NB4 (cell line): ENCODE data around the gene TRMT1.

Source experiments
- CTCF ChIP-seq: IDR thresholded peaks from one replicate; pipeline ENCODE4 v1.5.1; 2012; ENCODE audit warnings: low read depth, low read length
- MAX ChIP-seq: IDR thresholded peaks from 2 replicates; pipeline ENCODE4 v1.6.1; 2011; ENCODE audit warnings: low read depth, low read length
- MYC ChIP-seq: IDR thresholded peaks from 2 replicates; pipeline ENCODE4 v1.6.1; 2011; ENCODE audit warnings: low read depth, low read length
- POLR2A ChIP-seq: IDR thresholded peaks from 2 replicates; pipeline ENCODE4 v1.6.1; 2011; ENCODE audit warnings: mild to moderate bottlenecking; ENCODE audit not compliant: insufficient read length; ENCODE audit errors: extremely low read depth

- TF ChIP-seq CTCF (no peak), MAX (no peak), POLR2A (no peak), MYC (no peak)
Observed at GRCh38 chr19:13091400-13092157, 25.0 kb downstream of the TRMT1 start.
